Hepatocyte (in vitro differentiated cells): ENCODE results near the gene AURKA. TPM values are rescaled to one million over a fixed set of nuclear protein-coding genes. Genes with fewer than 3 reads are reported as not detected.

Source experiments
- DNase-seq: peaks from one replicate; pipeline ENCODE4 v3.0.0-alpha.2; 2016; ENCODE audit warnings: low spot score
- H2AFZ ChIP-seq: fragments of 200-600 bp; sonication (generic); 2 replicates; pipeline ENCODE4 v1.6.0; 2016; ENCODE audit warnings: antibody characterized with exemption, mild to moderate bottlenecking
- H3K27ac ChIP-seq: fragments of 200-600 bp; sonication (generic); 2 replicates; pipeline ENCODE4 v1.5.1; 2016; ENCODE audit warnings: mild to moderate bottlenecking
- H3K27me3 ChIP-seq: fragments of 200-600 bp; sonication (generic); 2 replicates; pipeline ENCODE4 v1.6.1; 2016
- H3K36me3 ChIP-seq: fragments of 200-600 bp; sonication (generic); replicated peaks from 2 replicates; pipeline ENCODE4 v1.5.1; 2016; ENCODE audit warnings: low read depth; ENCODE audit not compliant: insufficient read depth
- H3K4me1 ChIP-seq: fragments of 200-600 bp; sonication (generic); 2 replicates; pipeline ENCODE4 v1.5.1; 2016; ENCODE audit warnings: mild to moderate bottlenecking, moderate library complexity; ENCODE audit not compliant: insufficient read depth
- H3K4me2 ChIP-seq: fragments of 200-600 bp; sonication (generic); 2 replicates; pipeline ENCODE4 v1.6.0; 2016
- H3K4me3 ChIP-seq: fragments of 200-600 bp; sonication (generic); 2 replicates; pipeline ENCODE4 v1.5.1; 2016; ENCODE audit warnings: mild to moderate bottlenecking
- H3K79me2 ChIP-seq: fragments of 200-600 bp; sonication (generic); 2 replicates; pipeline ENCODE4 v1.6.0; 2017; ENCODE audit warnings: mild to moderate bottlenecking
- H3K9me2 ChIP-seq: fragments of 200-600 bp; sonication (generic); replicated peaks from 2 replicates; pipeline ENCODE4 v1.6.0; 2017; ENCODE audit warnings: mild to moderate bottlenecking; ENCODE audit not compliant: insufficient read depth
- H3K9me3 ChIP-seq: fragments of 200-600 bp; sonication (generic); 2 replicates; pipeline ENCODE4 v1.5.1; 2016; ENCODE audit warnings: low read depth, mild to moderate bottlenecking
- H4K20me1 ChIP-seq: fragments of 200-600 bp; sonication (generic); 2 replicates; pipeline ENCODE4 v1.6.0; 2016; ENCODE audit warnings: mild to moderate bottlenecking; ENCODE audit not compliant: insufficient read depth, poor library complexity, severe bottlenecking
- CTCF ChIP-seq: fragments of 200-600 bp; sonication (generic); IDR thresholded peaks from 2 replicates; pipeline ENCODE4 v1.5.1; 2016; ENCODE audit warnings: antibody characterized with exemption, mild to moderate bottlenecking; ENCODE audit not compliant: poor library complexity
- EZH2 ChIP-seq: fragments of 200-600 bp; sonication (generic); IDR thresholded peaks from 2 replicates; pipeline ENCODE4 v1.6.1; 2016; ENCODE audit warnings: antibody characterized with exemption, mild to moderate bottlenecking, borderline replicate concordance
- EZH2phosphoT487 ChIP-seq: fragments of 200-600 bp; sonication (generic); IDR thresholded peaks from one replicate; pipeline ENCODE4 v1.6.1; 2018; ENCODE audit warnings: antibody characterized with exemption, mild to moderate bottlenecking, low read depth, moderate library complexity; ENCODE audit not compliant: unreplicated experiment, severe bottlenecking
- WGBS: methylation state at CpG from one replicate; pipeline ENCODE4 v1.1.6; 2016; ENCODE audit warnings: low lambda C conversion rate; ENCODE audit errors: missing lambda C conversion rate; 5-methylcytosine and 5-hydroxymethylcytosine counted together
- polyA plus RNA-seq: library from polyadenylated mRNA; unstranded; fragments of >200 nt; fragmentation: Nextera tagmentation; extraction: Ambion mirVana; gene quantifications from 2 replicates; pipeline ENCODE4 v1.2.1, GENCODE V29; 2016
- total RNA-seq: library from RNA; depleted of rRNA; stranded (reverse); fragments of >200 nt; gene quantifications from 2 replicates; pipeline ENCODE4 v1.2.3, GENCODE V29; 2014

The AURKA gene
- total and polyA plus RNA-seq, 2 experiments from 2014 or later = 13.4 to 16.9 TPM

GRCh38 chr20:56369179-56369578 lies 22.8 kb downstream of the AURKA start:
- Histone ChIP-seq H3K4me3 (no peak overlapping the region), H2AFZ (no peak overlapping the region), H3K9me2 (no peaks in the 10 kb centered on the region), H3K27me3 (no peaks in the 10 kb centered on the region), H3K79me2 (no peaks in the 10 kb centered on the region), H3K9me3 (no peaks in the 10 kb centered on the region), H3K4me2 (no peak overlapping the region), H3K27ac (no peak overlapping the region), H3K4me1 (no peaks in the 10 kb centered on the region), H4K20me1 (no peaks in the 10 kb centered on the region), H3K36me3 (no peaks in the 10 kb centered on the region)
- 93% methylated on average over 4 of the region's 4 CpGs for WGBS
- TF ChIP-seq EZH2phosphoT487 (no peak), EZH2 (no peak), CTCF (no peak)
- no peak for DNase-seq

GRCh38 chr20:56368351-56369134 lies 23.5 kb downstream of the AURKA start:
- Histone ChIP-seq H3K79me2 (no peaks in the 10 kb centered on the region), H4K20me1 (no peaks in the 10 kb centered on the region), H3K9me2 (no peaks in the 10 kb centered on the region), H2AFZ (no peak overlapping the region), H3K4me3 (no peak overlapping the region), H3K27ac (no peak overlapping the region), H3K9me3 (no peaks in the 10 kb centered on the region), H3K4me2 (no peak overlapping the region), H3K27me3 (no peaks in the 10 kb centered on the region), H3K36me3 (no peaks in the 10 kb centered on the region), H3K4me1 (no peaks in the 10 kb centered on the region)
- WGBS = 85% methylated on average over 6 of the region's 6 CpGs
- TF ChIP-seq CTCF = no peak
- no peak for DNase-seq

- WGBS = 93% methylated on average over 6 of the region's 6 CpGs
- Histone ChIP-seq H3K36me3 (no peaks in the 10 kb centered on the region), H3K4me3 (no peak overlapping the region)
Measured at GRCh38 chr20:56363491-56363890, 28.5 kb downstream of the AURKA start.

More at GRCh38 chr20:56363491-56363890, 28.5 kb downstream of the AURKA start:
- Histone ChIP-seq H2AFZ (no peak overlapping the region), H3K4me1 (peaks cover 13% of the 10 kb centered on the region), H3K9me3 (no peaks in the 10 kb centered on the region), H3K4me2 (no peak overlapping the region), H4K20me1 (peaks cover 3% of the 10 kb centered on the region), H3K9me2 (no peaks in the 10 kb centered on the region), H3K27ac (no peak overlapping the region), H3K27me3 (no peaks in the 10 kb centered on the region), H3K79me2 (peaks cover 25% of the 10 kb centered on the region)
- TF ChIP-seq CTCF (no peak), EZH2phosphoT487 (no peak), EZH2 (no peak)
- no peak for DNase-seq
